ELR (cell line): ENCODE data around the gene MEFV.
"Not testable (repeated sequence)": the region's sequence is repeated elsewhere in the genome, so short reads cannot be mapped to it uniquely, and the experiment has no call there.

Experiments used
- DNase-seq: peaks from one replicate; pipeline ENCODE4 v3.0.0-alpha.2; 2015; ENCODE audit warnings: low read depth

Gene MEFV

GRCh38 chr16:3215601-3216262, 40.7 kb downstream of the MEFV start:
- DNase-seq: no peak

- DNase-seq: peak; percentile 10
Measured at GRCh38 chr16:3214904-3215600, 41.4 kb downstream of the MEFV start.

- no peak for DNase-seq
Measured at GRCh38 chr16:3212567-3212966, 43.9 kb downstream of the MEFV start.

- no peak for DNase-seq
Measured at GRCh38 chr16:3212006-3212405, 44.4 kb downstream of the MEFV start.

GRCh38 chr16:3207086-3207953, 49.1 kb downstream of the MEFV start:
- no peak for DNase-seq

- not testable (repeated sequence) for DNase-seq
Measured at GRCh38 chr16:3205939-3206338, 50.5 kb downstream of the MEFV start.

GRCh38 chr16:3202903-3203539, 53.4 kb downstream of the MEFV start:
- DNase-seq: no peak

GRCh38 chr16:3198334-3199072, 57.9 kb downstream of the MEFV start:
- DNase-seq: no peak

GRCh38 chr16:3197694-3198333, 58.6 kb downstream of the MEFV start:
- not testable (repeated sequence) for DNase-seq

GRCh38 chr16:3195975-3196374, 60.5 kb downstream of the MEFV start:
- DNase-seq: peak; percentile 43

GRCh38 chr16:3194792-3195191, 61.6 kb downstream of the MEFV start:
- DNase-seq: no peak

- DNase-seq: no peak
Measured at GRCh38 chr16:3193221-3194212, 62.9 kb downstream of the MEFV start.

- DNase-seq: no peak
Measured at GRCh38 chr16:3192476-3193019, 63.9 kb downstream of the MEFV start.
